ENCODE results near the gene MGAT3. TPM values are rescaled to one million over a fixed set of nuclear protein-coding genes. Genes with fewer than 3 reads are reported as not detected.
A peak's percentile ranks its signal among the peaks of the same experiment; 100 is the strongest.

Gene MGAT3
- total RNA-seq, 1 experiment from 2014 or later: 5.0 TPM

DNA sequence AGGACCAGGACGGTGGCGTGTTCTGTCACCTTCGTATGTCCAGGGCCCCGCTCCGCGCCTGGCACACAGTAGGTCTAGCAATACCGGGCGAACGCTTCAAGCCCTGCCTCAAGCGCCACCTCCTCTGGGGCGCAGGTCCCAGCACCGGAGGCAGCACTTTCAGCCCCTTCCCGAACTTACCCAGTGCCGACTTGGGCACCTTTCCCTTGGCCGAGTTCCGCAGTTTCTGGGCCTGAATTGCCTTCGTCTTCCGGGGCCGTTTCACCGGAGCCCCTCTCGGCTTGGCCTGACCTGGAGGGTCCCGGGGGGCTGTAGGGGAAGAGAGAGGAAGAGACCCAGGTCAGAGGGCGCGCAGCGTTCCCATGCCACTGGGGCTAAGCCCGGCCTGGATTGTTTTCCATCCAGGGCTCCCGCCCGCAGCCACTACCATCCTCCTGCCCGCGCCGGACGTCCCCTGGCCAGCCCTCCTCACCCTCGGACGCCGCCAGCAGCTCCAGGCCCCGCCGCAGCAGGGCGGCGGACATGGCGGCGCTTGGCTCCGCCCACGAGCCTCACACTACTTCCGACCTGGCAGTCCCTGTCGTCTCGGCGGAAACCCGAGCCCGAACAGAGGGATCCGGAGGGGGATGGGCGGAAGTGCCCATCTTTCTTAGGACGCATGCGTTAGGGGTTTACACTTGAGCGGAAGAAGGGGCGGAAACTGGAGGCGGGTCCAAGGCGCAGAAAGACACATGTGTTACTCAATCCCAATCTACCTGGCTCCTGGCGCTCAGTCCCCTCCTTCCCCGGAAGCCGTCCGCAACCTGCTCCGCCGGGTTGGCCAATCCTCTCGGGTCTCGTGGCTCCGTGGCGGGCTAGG, 75.6 kb downstream of the MGAT3 start, which contains the start of gene RPS19BP1:
Gene RPS19BP1, minus strand, starts transcription at position 534 of the 859 bp plus-strand sequence. Its CDS starts 10 bp downstream, at position 524.
- no peak within 1 kb of the TSS for H2BK5ac ChIP-seq (ENCODE audit: insufficient read length, low read length)
- no peak within 1 kb of the TSS for H3T11ph ChIP-seq (ENCODE audit: low read length)
- Mint-ChIP-seq H3K27ac (peak within 1 kb of the TSS; percentile 62 to 92 (median 88); a peak in 5 of 7 replicates), H3K4me1 (peaks cover 43 to 60% of the 10 kb centered on the region in 2 experiments), H3K27me3 (ENCODE audit: low read depth) (no peaks in the 10 kb centered on the region; the same call in 1 of the 2 replicates), H3K4me3 (peak within 1 kb of the TSS; percentile 90), H3K9me3 (no peaks in the 10 kb centered on the region; a peak in 1 of 5 replicates), H3K36me3 (ENCODE audit: insufficient read depth in 1 of 3, low read depth in 3 of 3) (peaks cover 6 to 34% (median 33%) of the 10 kb centered on the region in 3 experiments)
- H4K5ac ChIP-seq (ENCODE audit: insufficient read length, low read depth, low read length): no peak within 1 kb of the TSS
- WGBS (ENCODE audit: extremely low coverage, insufficient read length, low lambda C conversion rate): no CpG with 5 or more reads among the region's 67 CpGs
- TF ChIP-seq, protein P1, sequence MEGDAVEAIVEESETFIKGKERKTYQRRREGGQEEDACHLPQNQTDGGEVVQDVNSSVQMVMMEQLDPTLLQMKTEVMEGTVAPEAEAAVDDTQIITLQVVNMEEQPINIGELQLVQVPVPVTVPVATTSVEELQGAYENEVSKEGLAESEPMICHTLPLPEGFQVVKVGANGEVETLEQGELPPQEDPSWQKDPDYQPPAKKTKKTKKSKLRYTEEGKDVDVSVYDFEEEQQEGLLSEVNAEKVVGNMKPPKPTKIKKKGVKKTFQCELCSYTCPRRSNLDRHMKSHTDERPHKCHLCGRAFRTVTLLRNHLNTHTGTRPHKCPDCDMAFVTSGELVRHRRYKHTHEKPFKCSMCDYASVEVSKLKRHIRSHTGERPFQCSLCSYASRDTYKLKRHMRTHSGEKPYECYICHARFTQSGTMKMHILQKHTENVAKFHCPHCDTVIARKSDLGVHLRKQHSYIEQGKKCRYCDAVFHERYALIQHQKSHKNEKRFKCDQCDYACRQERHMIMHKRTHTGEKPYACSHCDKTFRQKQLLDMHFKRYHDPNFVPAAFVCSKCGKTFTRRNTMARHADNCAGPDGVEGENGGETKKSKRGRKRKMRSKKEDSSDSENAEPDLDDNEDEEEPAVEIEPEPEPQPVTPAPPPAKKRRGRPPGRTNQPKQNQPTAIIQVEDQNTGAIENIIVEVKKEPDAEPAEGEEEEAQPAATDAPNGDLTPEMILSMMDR (conservative IDR thresholded peaks at IDR 0.05): no peak
- DNase-seq: peak; percentile 100
- H3K9me3 ChIP-seq (ENCODE audit: control insufficient read depth, low read depth, low read length): no peaks in the 10 kb centered on the region
- H3K23me2 ChIP-seq (ENCODE audit: insufficient read length, low read depth, low read length, poor library complexity, severe bottlenecking): peaks cover 6% of the 10 kb centered on the region
- no peaks in the 10 kb centered on the region for H3K79me1 ChIP-seq (ENCODE audit: insufficient read depth, low read depth, low read length, poor library complexity, severe bottlenecking)
- no peak within 1 kb of the TSS for H2BK12ac ChIP-seq (ENCODE audit: insufficient read length, low read depth, low read length)
- H3K27me3 ChIP-seq (ENCODE audit: insufficient read depth, low read length): no peaks in the 10 kb centered on the region
- no peak within 1 kb of the TSS for H3K27ac ChIP-seq (ENCODE audit: insufficient read length, low read depth, low read length)
- no peak within 1 kb of the TSS for H2AK5ac ChIP-seq (ENCODE audit: insufficient read length, low read length)
- no peak within 1 kb of the TSS for H3K18ac ChIP-seq (ENCODE audit: insufficient read length, low read depth, low read length)
- H2BK120ac ChIP-seq (ENCODE audit: low read depth, low read length, poor library complexity, severe bottlenecking): no peak within 1 kb of the TSS
- peaks cover 2% of the 10 kb centered on the region; the same call in 1 of the 2 replicates for H3K79me2 ChIP-seq (ENCODE audit: insufficient read depth, low read length)
- no peak within 1 kb of the TSS for H3K23ac ChIP-seq (ENCODE audit: insufficient read length, low read depth, low read length)
- H3K4me2 ChIP-seq (ENCODE audit: insufficient read depth, insufficient read length, low read length): peak within 1 kb of the TSS; percentile 65
- no peak within 1 kb of the TSS for H3K56ac ChIP-seq (ENCODE audit: insufficient read length, low read depth, low read length)
- H3K4me1 ChIP-seq (ENCODE audit: insufficient read depth, low read length): peaks cover 3% of the 10 kb centered on the region; the same call in 1 of the 2 replicates
- H4K8ac ChIP-seq (replicated peaks; ENCODE audit: insufficient read length, low read depth, low read length): no peak within 1 kb of the TSS
- H3K14ac ChIP-seq (ENCODE audit: insufficient read depth, low read length): peak within 1 kb of the TSS; percentile 85
- no peak within 1 kb of the TSS for H3K4ac ChIP-seq (ENCODE audit: low read depth, low read length)
- H4K20me1 ChIP-seq (ENCODE audit: control insufficient read depth, insufficient read depth, insufficient read length): no peaks in the 10 kb centered on the region
- H4K91ac ChIP-seq (ENCODE audit: insufficient read length, low read depth, low read length): no peak within 1 kb of the TSS
- peak within 1 kb of the TSS; percentile 46 for H3K9ac ChIP-seq (ENCODE audit: extremely low read depth, insufficient read length, low read length)
- H2BK15ac ChIP-seq (ENCODE audit: low read depth, low read length): no peak within 1 kb of the TSS
- H2AFZ ChIP-seq (ENCODE audit: low read length): no peak within 1 kb of the TSS
- H2BK20ac ChIP-seq (ENCODE audit: low read depth, low read length, poor library complexity, severe bottlenecking): no peak within 1 kb of the TSS

Measured in H9 (cell line).